ENCODE measurements around the gene PRKCZ.

GRCh38 chr1:2210084-2210653 is 160.0 kb downstream of the PRKCZ start:
- TF ChIP-seq YY1 (IDR thresholded peaks at IDR 0.05; ENCODE audit: insufficient read depth, insufficient read length), result no peak
- TF ChIP-seq SUZ12 (IDR thresholded peaks at IDR 0.05; ENCODE audit: extremely low read depth, insufficient read depth, insufficient read length), result no peak

Data from NT2/D1 (cell line).